Measurements from ENCODE around the gene AFP. TPM values are rescaled to one million over a fixed set of nuclear protein-coding genes. Genes with fewer than 3 reads are reported as not detected.

Gene AFP
- total RNA-seq, 1 donor from 2014 or later = not detected

DNA sequence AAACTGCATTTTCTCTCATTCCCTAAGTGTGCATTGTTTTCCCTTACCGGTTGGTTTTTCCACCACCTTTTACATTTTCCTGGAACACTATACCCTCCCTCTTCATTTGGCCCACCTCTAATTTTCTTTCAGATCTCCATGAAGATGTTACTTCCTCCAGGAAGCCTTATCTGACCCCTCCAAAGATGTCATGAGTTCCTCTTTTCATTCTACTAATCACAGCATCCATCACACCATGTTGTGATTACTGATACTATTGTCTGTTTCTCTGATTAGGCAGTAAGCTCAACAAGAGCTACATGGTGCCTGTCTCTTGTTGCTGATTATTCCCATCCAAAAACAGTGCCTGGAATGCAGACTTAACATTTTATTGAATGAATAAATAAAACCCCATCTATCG is 2.9 kb upstream of the AFP start:
- intact Hi-C loops (cut with micrococcal nuclease) = no loop called here
- ATAC-seq = no peak
- DNase-seq = no peak

DNA sequence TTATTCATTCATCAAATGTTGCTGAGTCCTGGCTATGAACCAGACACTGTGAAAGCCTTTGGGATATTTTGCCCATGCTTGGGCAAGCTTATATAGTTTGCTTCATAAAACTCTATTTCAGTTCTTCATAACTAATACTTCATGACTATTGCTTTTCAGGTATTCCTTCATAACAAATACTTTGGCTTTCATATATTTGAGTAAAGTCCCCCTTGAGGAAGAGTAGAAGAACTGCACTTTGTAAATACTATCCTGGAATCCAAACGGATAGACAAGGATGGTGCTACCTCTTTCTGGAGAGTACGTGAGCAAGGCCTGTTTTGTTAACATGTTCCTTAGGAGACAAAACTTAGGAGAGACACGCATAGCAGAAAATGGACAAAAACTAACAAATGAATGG is 1.7 kb upstream of the AFP start:
- DNase-seq (no peak), ATAC-seq (no peak)
- intact Hi-C loops (cut with micrococcal nuclease) = no loop called here

DNA sequence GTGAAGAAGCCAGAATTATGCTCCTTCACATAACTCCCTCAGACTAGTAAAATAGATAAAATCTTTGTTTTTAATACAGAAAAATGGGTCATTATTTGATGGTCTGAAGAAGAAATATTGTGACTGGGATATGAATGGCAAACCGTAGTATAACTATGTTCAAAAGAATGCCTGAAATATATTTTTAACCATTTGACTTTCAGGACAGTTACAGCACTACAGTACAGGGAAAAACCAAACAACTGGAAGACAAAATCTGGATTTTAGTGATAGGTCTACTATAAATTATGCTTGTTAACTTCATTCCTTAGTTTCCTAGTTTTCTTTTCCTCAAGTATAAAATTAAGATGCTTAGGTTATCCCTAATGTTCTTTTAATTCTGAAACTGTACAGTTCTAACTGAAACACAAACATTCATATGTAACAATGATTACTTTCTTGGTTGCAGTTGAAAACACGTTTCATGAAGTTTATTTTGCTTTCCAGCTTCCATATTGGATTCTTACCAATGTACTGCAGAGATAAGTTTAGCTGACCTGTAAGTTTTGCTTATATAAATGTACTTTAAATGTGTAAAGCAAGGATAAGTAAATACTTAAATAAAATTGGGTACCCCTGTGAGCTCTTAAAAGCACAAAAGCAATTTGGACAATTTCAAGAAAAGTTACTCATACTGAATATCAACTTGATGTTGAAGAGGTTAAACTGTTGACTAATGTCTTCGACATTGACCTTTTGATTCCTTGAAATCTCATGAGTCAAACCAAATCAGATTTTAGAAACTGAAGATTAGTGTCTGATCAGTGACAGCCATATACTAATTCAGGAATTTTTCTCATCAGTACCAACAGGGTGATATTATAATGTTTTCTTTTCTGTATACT is 895 bp downstream of the AFP start:
- intact Hi-C loops (cut with micrococcal nuclease) = no loop called here
- DNase-seq (no peak), ATAC-seq (no peak)

DNA sequence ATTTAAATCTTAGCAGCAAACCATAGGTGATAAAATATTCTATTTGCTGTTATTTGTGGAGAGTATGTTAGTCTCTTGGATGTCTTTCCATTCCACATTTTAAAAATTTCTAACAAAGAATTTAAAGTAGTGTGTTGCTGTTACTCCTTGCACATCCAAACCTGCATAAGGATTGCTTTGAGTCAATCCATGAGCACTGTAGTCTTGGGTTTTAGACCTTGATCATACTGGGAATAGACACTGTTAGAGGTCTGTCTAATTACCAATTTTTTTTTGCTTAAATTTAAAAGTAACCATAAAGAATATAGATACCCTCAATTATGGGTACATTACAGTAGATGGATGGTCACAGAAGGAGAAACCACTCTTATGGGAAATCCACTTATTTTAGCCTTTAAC is 1.5 kb downstream of the AFP start:
- intact Hi-C loops (cut with micrococcal nuclease) = no loop called here
- no peak for DNase-seq

DNA sequence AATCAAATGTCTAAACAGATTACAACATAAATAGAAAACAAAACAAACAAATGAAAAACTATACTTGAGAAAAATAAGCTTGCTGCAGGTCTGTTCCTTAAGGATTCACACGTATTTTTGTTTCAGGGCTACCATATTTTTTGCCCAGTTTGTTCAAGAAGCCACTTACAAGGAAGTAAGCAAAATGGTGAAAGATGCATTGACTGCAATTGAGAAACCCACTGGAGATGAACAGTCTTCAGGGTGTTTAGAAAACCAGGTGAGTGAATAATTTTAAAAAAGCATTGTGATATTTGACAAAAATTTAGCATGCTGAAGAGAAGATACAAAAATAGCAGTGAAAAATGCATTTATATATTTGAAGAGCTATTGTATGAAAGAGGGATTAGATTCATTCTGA is 2.0 kb downstream of the AFP start:
- DNase-seq = no peak
- intact Hi-C loops (cut with micrococcal nuclease) = no loop called here
- no peak for ATAC-seq

More for the DNA sequence above, 1.5 kb downstream of the AFP start:
- ATAC-seq = no peak

DNA sequence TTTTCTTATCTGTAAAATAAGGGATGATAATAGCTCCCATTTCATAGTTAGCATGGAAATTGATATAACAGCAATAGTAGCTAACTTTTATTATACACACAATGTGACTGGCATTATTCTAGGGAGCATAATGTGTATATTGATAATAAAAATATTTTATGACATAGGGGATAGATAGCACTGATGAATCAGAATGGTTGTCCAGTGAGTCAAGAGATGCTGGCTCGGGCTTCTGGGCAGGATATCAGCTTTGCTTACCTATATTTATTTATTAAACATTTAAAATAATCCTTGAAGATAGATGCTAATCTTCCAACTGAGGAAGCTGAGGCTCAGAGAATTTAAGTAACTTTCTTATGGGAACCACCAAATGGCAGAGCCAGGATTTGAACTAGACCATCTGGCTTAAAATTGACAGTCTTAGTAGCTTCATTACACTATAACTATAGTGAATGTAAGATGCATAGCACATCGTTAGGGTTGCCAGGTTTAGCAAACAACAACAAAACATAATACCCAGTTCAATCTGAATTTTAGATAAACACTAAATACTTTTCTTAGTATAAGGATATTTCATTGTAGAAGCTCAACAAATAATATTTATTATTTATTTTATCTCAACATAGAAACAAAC is 2.7 kb downstream of the AFP start:
- DNase-seq (no peak), ATAC-seq (no peak)
- intact Hi-C loops (cut with micrococcal nuclease) = no loop called here

DNA sequence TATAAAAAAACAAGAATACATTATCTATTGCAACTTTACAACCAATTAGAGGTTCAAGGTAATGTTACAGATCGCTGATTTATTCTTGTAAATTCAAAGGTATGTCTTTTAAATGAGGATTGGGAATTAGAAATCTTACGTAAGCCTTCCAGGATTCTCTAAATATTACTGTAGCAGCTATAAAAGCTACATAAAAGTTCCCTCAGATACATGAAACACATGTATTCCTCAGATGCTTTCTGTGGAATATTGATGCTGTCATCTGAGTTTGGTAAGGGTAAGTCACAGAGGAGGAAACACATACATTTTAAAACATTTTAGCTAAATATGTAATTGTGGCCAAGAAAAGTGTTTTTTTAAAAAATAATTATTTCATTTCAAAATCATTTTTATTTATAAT is 3.4 kb downstream of the AFP start:
- ATAC-seq = no peak
- intact Hi-C loops (cut with micrococcal nuclease) = no loop called here
- DNase-seq = no peak

DNA sequence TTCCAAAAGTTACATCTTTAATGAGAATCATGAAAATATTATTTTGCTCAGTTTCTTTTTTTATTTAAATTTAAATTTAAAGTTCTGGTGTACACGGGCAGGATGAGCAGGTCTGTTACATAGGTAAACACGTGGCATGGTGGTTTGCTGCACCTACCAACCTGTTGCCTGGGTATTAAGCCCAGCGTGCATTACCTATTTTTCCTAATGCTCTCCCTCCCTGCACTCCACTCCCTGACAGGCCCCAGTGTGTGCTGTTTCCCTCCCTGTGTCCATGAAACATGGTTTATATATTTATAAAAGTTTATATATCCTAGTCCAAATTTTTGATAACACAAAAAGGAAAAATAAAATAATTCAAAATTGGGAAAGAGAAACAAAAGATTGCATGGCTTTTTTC is 4.0 kb downstream of the AFP start:
- intact Hi-C loops (cut with micrococcal nuclease) = no loop called here
- DNase-seq (no peak), ATAC-seq (no peak)

DNA sequence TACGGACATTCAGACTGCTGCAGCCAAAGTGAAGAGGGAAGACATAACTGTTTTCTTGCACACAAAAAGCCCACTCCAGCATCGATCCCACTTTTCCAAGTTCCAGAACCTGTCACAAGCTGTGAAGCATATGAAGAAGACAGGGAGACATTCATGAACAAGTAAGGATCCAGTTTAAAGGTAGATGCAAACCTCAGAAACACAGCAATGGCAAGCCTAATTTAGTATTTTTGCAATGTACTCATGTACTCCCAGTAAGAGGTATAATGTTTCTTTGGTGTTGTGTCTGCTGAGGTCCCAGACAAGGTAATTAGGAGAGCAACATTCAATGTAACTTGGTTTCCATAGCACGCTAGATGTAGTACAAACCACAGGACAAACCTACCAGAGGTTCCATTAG is 4.6 kb downstream of the AFP start:
- no peak for ATAC-seq
- intact Hi-C loops (cut with micrococcal nuclease) = no loop called here
- DNase-seq = no peak

DNA sequence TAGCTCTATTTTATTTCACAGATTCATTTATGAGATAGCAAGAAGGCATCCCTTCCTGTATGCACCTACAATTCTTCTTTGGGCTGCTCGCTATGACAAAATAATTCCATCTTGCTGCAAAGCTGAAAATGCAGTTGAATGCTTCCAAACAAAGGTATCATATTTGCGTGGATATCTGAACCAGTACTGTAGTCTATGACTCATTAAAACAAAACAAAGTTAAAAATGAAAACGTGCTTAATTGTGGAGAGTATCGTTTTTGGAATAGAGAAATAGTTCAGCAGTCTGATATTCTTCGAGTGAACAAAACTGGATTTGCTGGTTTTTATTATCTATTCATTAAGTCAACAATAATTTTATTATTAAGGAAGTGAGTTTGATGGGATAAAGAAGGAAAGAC is 6.3 kb downstream of the AFP start:
- intact Hi-C loops (cut with micrococcal nuclease) = no loop called here
- ATAC-seq = no peak
- DNase-seq = no peak

DNA sequence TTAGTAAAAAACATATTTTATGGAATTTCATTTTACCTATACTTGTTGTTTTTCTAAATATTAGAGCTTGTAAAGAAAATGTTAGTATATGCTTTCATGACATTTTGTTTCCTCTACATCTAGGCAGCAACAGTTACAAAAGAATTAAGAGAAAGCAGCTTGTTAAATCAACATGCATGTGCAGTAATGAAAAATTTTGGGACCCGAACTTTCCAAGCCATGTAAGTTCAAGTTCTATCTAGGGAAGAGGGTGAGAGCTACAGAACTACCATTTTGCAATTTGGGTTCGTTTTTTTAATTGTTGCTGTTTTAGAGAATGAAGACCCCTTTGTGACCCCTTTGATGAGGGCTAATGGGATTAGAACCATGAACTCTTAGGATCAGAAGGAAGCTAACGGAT is 7.2 kb downstream of the AFP start:
- DNase-seq (no peak), ATAC-seq (no peak)
- intact Hi-C loops (cut with micrococcal nuclease) = no loop called here

DNA sequence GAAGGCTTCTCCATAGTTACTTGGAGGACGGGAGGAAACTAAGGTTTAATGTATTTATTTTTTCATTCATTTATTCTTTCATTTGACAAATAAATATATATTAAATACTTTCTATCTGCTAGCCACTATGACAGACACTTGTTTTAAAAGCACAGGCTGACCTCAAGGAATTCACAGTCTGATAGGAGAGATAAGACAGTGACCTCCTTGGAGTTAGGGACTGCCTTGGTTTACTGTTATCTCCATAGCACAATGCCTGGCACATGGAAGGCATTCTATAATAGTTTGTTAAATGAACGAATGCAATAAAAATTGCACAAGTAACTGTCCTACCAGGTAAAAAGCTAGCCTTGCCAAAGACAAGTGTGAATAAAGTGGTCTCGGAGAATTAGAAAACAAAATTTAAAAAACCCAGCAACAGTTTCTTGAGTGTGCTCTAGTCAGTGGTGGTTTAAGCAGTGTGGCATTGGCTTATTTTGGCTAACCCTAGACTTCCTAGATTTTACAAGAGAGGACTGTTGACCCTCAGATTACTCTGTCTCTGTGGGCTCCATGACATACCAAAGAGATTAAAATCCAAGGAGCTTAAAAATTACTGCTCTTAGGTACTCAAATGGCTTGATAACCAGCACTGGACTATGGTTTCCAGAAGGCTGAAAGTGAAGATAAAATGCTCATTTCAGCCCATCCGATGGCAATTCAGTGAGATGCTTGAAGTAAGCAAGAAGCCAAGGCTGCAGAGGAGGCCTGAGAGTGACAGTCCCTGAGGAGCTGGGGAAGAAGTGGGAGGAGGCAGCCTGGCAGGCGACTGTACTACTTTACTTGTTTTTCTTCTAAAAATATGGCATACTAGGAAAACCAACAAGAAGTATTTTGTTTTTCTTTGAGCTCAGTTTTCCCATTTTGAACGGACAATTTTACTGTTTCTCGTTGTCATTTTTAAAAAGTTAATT is 9.6 kb downstream of the AFP start:
- DNase-seq = no peak
- intact Hi-C loops (cut with micrococcal nuclease) = no loop called here
- no peak for ATAC-seq

DNA sequence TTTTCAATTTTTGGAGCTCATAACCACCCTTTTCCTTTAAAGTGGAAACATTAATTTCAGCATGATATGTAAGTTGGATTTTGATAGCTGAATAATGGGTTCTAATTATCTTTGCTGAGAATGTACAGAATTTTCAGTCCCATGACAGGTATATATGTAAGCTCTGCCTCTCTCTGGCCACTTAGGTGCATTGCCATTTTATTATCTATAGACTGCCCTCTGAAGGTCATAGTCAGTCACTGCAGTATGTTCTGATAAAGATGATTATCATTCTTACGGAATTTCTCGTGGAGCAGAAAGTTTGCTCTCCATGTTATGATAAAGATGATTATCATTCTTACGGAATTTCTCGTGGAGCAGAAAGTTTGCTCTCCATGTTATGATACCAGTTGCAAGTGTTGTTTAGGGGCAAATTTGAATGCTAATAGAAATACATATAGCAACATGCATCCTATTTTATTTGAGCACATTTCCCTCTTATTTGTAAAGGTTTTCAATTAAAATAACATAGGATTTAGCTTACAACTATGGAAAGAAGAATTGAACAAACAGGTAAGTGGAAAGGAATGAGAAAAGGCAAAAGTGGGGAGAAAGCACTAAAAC is 10.4 kb downstream of the AFP start:
- intact Hi-C loops (cut with micrococcal nuclease) = no loop called here
- ATAC-seq (no peak), DNase-seq (no peak)

DNA sequence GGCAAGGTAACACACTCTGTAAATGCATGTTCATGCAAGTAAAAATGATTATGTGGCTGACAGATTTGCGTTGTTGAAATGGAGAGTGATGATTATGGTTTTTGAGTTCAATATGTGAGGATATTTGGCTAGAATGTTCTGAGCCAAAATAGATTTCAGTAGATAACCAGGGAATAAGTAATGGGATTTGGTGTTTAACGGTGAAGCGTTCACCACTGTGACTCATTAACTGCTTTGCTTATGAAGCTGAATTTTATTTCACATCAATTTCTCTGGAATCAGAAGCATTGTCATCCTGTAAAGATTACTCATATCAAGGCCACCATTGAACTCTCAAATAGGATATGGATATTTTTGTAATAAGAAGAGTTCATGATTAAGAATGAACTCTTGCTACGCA is 11.7 kb downstream of the AFP start:
- intact Hi-C loops (cut with micrococcal nuclease) = no loop called here
- ATAC-seq = no peak
- DNase-seq = no peak

DNA sequence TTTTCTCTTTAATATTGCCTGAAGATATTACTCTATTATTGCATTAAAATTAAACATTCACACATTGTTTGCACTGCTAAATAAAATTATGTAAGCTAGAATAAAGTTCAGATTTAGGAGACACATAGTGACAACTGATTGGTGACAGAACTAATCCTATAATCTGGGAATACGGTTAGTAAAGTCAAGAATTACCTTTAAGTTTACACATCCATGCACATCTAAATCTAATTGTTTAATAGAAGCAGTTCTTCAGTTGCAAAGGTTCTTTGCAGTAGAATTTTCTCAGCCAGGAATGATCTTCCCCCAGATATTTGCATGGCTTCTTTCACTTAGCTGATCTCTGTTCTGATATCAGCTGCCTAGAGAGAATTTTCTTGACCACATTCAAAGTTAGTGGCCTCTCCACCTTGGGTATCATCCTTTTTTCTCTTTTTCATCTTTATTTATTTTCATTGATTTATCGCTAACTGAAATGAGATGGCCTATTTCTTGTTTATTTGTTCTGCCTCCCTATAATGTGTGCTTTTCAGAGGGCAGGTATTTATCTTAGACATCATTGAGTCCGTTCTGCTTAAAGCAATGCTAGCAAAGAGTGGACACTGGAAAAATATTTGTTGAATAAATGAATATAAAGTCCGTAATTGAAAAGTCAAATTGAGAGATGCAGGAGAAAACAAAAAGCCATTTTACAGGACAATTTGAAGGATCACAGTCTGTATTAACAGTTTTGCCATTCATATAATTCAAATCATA is 12.6 kb downstream of the AFP start:
- no peak for ATAC-seq
- intact Hi-C loops (cut with micrococcal nuclease) = no loop called here
- no peak for DNase-seq

DNA sequence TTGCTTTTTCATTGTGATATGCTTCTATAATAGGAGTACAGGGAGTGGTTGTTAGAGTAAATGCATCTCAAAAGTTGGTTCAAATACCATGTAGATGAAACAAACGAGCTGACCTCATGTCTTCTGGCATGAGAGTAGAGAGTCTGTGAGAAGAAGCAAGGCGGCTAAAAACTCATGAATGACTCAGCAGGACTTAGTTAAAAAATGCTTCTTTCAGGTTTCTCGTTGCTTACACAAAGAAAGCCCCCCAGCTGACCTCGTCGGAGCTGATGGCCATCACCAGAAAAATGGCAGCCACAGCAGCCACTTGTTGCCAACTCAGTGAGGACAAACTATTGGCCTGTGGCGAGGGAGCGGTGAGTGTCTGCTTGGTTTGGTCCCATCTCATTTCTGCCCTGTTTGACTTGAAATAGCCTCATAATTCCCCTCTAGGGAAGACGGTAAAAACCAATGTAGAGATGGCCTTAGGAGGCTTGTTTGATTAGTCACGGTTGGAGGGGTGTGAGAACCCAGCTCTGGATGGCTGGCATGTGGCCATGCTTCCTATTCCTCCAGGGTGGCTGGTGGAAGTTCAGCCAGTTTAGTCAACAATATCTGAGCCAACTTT is 14.5 kb downstream of the AFP start:
- intact Hi-C loops (cut with micrococcal nuclease) = no loop called here
- ATAC-seq = peak; percentile 66
- peak; percentile 52 for DNase-seq

DNA sequence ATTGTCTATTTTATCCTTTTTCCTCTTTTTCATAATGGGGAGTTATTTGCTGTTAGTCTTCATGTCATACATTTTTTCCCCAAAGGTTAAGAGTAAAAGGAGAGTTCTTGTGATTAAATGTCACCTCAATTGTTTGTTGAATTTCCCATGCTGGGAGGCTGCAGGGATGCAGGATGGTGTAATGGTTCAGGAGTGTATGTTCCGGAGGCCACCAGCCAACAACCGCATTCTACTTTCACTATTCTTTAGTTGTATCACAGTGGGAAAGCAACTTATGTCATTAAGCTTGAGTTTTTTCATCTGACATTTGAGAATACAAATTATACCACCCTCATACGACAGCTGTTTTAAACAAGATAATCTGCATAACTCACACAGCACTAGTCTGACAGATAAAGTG is 15.4 kb downstream of the AFP start:
- ATAC-seq = peak; percentile 35
- intact Hi-C loops (cut with micrococcal nuclease) = no loop called here

DNA sequence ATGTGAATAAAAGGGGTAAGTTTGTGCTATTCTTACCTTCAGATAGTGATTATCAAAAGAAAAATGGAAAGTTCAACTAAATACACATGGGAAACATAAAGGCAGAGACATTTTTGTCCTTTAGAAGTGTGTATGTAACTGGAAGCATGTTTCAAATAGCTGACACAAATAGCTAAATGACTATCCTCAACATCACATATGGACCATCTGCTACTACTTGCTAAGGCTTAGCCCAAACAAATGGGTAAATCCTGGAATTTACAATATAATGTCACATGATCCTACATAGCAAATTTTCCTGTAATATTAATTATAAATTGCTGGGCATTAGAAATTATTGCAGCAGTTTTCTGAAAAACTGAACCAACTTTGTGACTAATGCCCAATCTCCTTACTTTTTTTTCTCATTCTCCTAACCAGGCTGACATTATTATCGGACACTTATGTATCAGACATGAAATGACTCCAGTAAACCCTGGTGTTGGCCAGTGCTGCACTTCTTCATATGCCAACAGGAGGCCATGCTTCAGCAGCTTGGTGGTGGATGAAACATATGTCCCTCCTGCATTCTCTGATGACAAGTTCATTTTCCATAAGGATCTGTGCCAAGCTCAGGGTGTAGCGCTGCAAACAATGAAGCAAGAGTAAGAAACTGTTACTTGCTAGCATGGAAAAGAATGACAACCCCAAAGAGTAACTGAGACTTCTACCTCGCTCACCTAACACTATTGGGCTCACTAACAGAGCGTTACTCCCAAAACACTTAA is 16.1 kb downstream of the AFP start:
- intact Hi-C loops (cut with micrococcal nuclease) = no loop called here
- no peak for DNase-seq
- ATAC-seq = no peak

More for the DNA sequence above, 15.4 kb downstream of the AFP start:
- no peak for DNase-seq

Measured in left ventricle myocardium superior (tissue), 1 donor.